T-cell (primary cell): ENCODE measurements around the gene IL9. TPM values are rescaled to one million over a fixed set of nuclear protein-coding genes. Genes with fewer than 3 reads are reported as not detected.

Experiments
- ATAC-seq, 4 experiments: fragments of 200-7000 bp in 3 of 4; fragments of 150-1000 bp in 1 of 4; cut with Tn5 transposase; replicated peaks in 1 of 4; 1 replicate in 3 of 4; 2 replicates in 1 of 4; pipeline ENCODE4 v1.10.0; 2021; ENCODE audit warnings: moderate library complexity in 3 of 4, mild to moderate bottlenecking in 2 of 4, moderate number of reproducible peaks in 1 of 4
- CTCF ChIA-PET, 2 donors: fragments of 300-600 bp; sonication (Branson Sonifier 250); formaldehyde crosslinking; loops; one replicate each; lab custom pipeline; 2022; ENCODE audit warnings: antibody characterized with exemption in 2 of 2; lab: Charles Lee
- POLR2A ChIA-PET, 2 donors: fragments of 300-600 bp; sonication (Branson Sonifier 250); formaldehyde crosslinking; loops; one replicate each; lab custom pipeline; 2022; ENCODE audit warnings: antibody characterized with exemption in 2 of 2; lab: Charles Lee
- DNase-seq, 35 experiments: peaks; one replicate each; pipeline versions ENCODE4 v3.0.0 to v3.0.0-alpha.2; 2013 to 2023
- H3K27ac ChIP-seq: one replicate; pipeline ENCODE4 v1.5.1; 2013; ENCODE audit warnings: low read length
- H3K27me3 ChIP-seq, 2 experiments: replicated peaks in 1 of 2; 1 replicate in 1 of 2; 2 replicates in 1 of 2; pipeline versions ENCODE4 v1.6.1 to v1.7.0; 2013; ENCODE audit warnings: low read length in 1 of 2, mixed read lengths in 1 of 2; ENCODE audit not compliant: control insufficient read depth in 2 of 2, insufficient read depth in 2 of 2; ENCODE audit errors: extremely low read depth in 1 of 2
- H3K36me3 ChIP-seq, 2 donors: 1 replicate in 1 of 2; 2 replicates in 1 of 2; pipeline versions ENCODE4 v1.6.1 to v1.7.0; 2013; ENCODE audit warnings: low read length in 1 of 2; ENCODE audit not compliant: control insufficient read depth in 2 of 2, insufficient read depth in 1 of 2; ENCODE audit errors: extremely low read depth in 1 of 2
- H3K4me1 ChIP-seq, 2 experiments: 1 replicate in 1 of 2; 2 replicates in 1 of 2; pipeline versions ENCODE4 v1.6.1 to v1.7.0; 2013; ENCODE audit warnings: low read length in 2 of 2, mixed read lengths in 1 of 2; ENCODE audit not compliant: insufficient read depth in 2 of 2, control insufficient read depth in 1 of 2; ENCODE audit errors: extremely low read depth in 1 of 2
- H3K4me3 ChIP-seq, 2 donors: 1 replicate in 1 of 2; 2 replicates in 1 of 2; pipeline versions ENCODE4 v1.5.1 to v1.7.0; 2013; ENCODE audit warnings: mild to moderate bottlenecking in 2 of 2, low read length in 1 of 2, moderate library complexity in 1 of 2; ENCODE audit not compliant: control insufficient read depth in 1 of 2; ENCODE audit errors: extremely low read depth in 1 of 2
- H3K9me3 ChIP-seq: 2 replicates; pipeline ENCODE4 v1.7.0; 2013
- H3K27ac Mint-ChIP-seq, 2 donors: one replicate each; pipeline ENCODE4 v1.8.0; 2020 to 2021; ENCODE audit warnings: mild to moderate bottlenecking in 2 of 2, mixed read lengths in 2 of 2
- H3K27me3 Mint-ChIP-seq, 2 donors: one replicate each; pipeline ENCODE4 v1.8.0; 2021 to 2022; ENCODE audit warnings: mixed read lengths in 2 of 2
- H3K36me3 Mint-ChIP-seq: one replicate; pipeline ENCODE4 v1.8.0; 2021; ENCODE audit warnings: mixed read lengths
- H3K4me1 Mint-ChIP-seq, 3 donors: one replicate each; pipeline ENCODE4 v1.8.0; 2020 to 2022; ENCODE audit warnings: mixed read lengths in 3 of 3, mild to moderate bottlenecking in 1 of 3
- H3K4me3 Mint-ChIP-seq, 3 donors: one replicate each; pipeline ENCODE4 v1.8.0; 2020 to 2022; ENCODE audit warnings: mild to moderate bottlenecking in 3 of 3, mixed read lengths in 3 of 3, moderate library complexity in 3 of 3
- H3K9me3 Mint-ChIP-seq, 3 donors: one replicate each; pipeline ENCODE4 v1.8.0; 2020 to 2022; ENCODE audit warnings: mixed read lengths in 3 of 3
- WGBS: methylation state at CpG from one replicate; pipeline ENCODE4 v1.1.5; 2013; ENCODE audit warnings: missing lambda C conversion rate; ENCODE audit not compliant: insufficient coverage; 5-methylcytosine and 5-hydroxymethylcytosine counted together
- total RNA-seq, 35 experiments: library from RNA in 6 of 35; stranded (reverse) in 6 of 35; fragments of 120-200 nt in 1 of 35; gene quantifications; one replicate each; pipeline versions ENCODE4 v1.2.1 to v1.2.4 and lab custom pipeline; 2013 to 2026

IL9 gene
- total RNA-seq, 5 donors from 2014 or later (not counting 1 experiment from before 2014, with no cell fraction given) = not detected

- H3K9me3 ChIP-seq = no peaks in the 10 kb centered on the region
- peaks cover 2 to 31% of the 10 kb centered on the region in 2 experiments for H3K27me3 ChIP-seq
- no peaks in the 10 kb centered on the region for H3K36me3 ChIP-seq
- Mint-ChIP-seq H3K36me3 (no peaks in the 10 kb centered on the region), H3K27ac (no peak overlapping the region), H3K27me3 (peaks cover 30 to 31% of the 10 kb centered on the region in 2 donors), H3K4me3 (no peak overlapping the region), H3K9me3 (no peaks in the 10 kb centered on the region), H3K4me1 (no peaks in the 10 kb centered on the region)
- H3K27ac ChIP-seq = no peak overlapping the region
- ChIA-PET POLR2A (no interaction called here), CTCF (no interaction called here)
- WGBS = 35% methylated on average over 3 of the region's 6 CpGs
- no peak overlapping the region for H3K4me3 ChIP-seq
- ATAC-seq = no peak
- H3K4me1 ChIP-seq = no peaks in the 10 kb centered on the region
- DNase-seq = no peak
These were observed 18.0 kb downstream of the IL9 start for GRCh38 chr5:135877570-135878155.

- Histone ChIP-seq H3K4me1 (no peaks in the 10 kb centered on the region), H3K27ac (no peak overlapping the region), H3K27me3 (peaks cover 2 to 30% of the 10 kb centered on the region in 2 experiments), H3K4me3 (no peak overlapping the region), H3K9me3 (no peaks in the 10 kb centered on the region), H3K36me3 (no peaks in the 10 kb centered on the region)
- DNase-seq = no peak
- Mint-ChIP-seq H3K4me1 (no peaks in the 10 kb centered on the region), H3K36me3 (no peaks in the 10 kb centered on the region), H3K4me3 (no peak overlapping the region), H3K27ac (no peak overlapping the region), H3K9me3 (no peaks in the 10 kb centered on the region), H3K27me3 (peaks cover 24 to 28% of the 10 kb centered on the region in 2 donors)
- POLR2A ChIA-PET = no interaction called here
- ATAC-seq = no peak
- CTCF ChIA-PET = interaction anchor here (0.6 to 1.0 kb wide), 2 partner anchors 12 kb away, joined by 3 read pairs; no protein-coding TSS in a partner anchor
- WGBS = 63% methylated on average over 4 of the region's 5 CpGs
These were observed 19.5 kb downstream of the IL9 start for GRCh38 chr5:135876146-135876545.

- no peak overlapping the region for H3K4me3 Mint-ChIP-seq
- 100% methylated on average over 1 of the region's 3 CpGs for WGBS
- ChIA-PET CTCF (interaction anchor here (0.6 to 1.0 kb wide), 2 partner anchors 11 to 13 kb away, joined by 3 read pairs; no protein-coding TSS in a partner anchor), POLR2A (no interaction called here)
- H3K9me3 Mint-ChIP-seq = no peaks in the 10 kb centered on the region
- no peak overlapping the region for H3K27ac Mint-ChIP-seq
- Histone ChIP-seq H3K9me3 (no peaks in the 10 kb centered on the region), H3K27ac (no peak overlapping the region), H3K4me3 (no peak overlapping the region), H3K27me3 (peaks cover 2 to 27% of the 10 kb centered on the region in 2 experiments), H3K4me1 (no peaks in the 10 kb centered on the region), H3K36me3 (no peaks in the 10 kb centered on the region)
- peaks cover 23% of the 10 kb centered on the region in 2 donors for H3K27me3 Mint-ChIP-seq
- no peaks in the 10 kb centered on the region for H3K36me3 Mint-ChIP-seq
- no peaks in the 10 kb centered on the region for H3K4me1 Mint-ChIP-seq
- ATAC-seq = no peak
- DNase-seq = no peak
These were observed 20.1 kb downstream of the IL9 start for GRCh38 chr5:135875567-135875966.

- ChIA-PET CTCF (no interaction called here), POLR2A (no interaction called here)
- Histone ChIP-seq H3K27me3 (peaks cover 2 to 19% of the 10 kb centered on the region in 2 experiments), H3K9me3 (no peaks in the 10 kb centered on the region), H3K36me3 (no peaks in the 10 kb centered on the region), H3K27ac (no peak overlapping the region), H3K4me1 (no peaks in the 10 kb centered on the region), H3K4me3 (no peak overlapping the region)
- H3K27ac Mint-ChIP-seq = no peak overlapping the region
- no peak overlapping the region for H3K4me3 Mint-ChIP-seq
- peaks cover 19 to 25% of the 10 kb centered on the region in 2 donors for H3K27me3 Mint-ChIP-seq
- WGBS = 64% methylated on average over 3 of the region's 3 CpGs
- ATAC-seq (no peak), DNase-seq (no peak)
- H3K36me3 Mint-ChIP-seq = no peaks in the 10 kb centered on the region
- no peaks in the 10 kb centered on the region for H3K4me1 Mint-ChIP-seq
- no peaks in the 10 kb centered on the region for H3K9me3 Mint-ChIP-seq
These were observed 21.2 kb downstream of the IL9 start for GRCh38 chr5:135874461-135874860.

GRCh38 chr5:135873831-135874230 is 21.8 kb downstream of the IL9 start:
- Mint-ChIP-seq H3K9me3 (no peaks in the 10 kb centered on the region), H3K4me3 (no peak overlapping the region), H3K27me3 (peaks cover 14 to 25% of the 10 kb centered on the region in 2 donors), H3K36me3 (no peaks in the 10 kb centered on the region), H3K4me1 (no peaks in the 10 kb centered on the region), H3K27ac (no peak overlapping the region)
- H3K4me1 ChIP-seq = no peaks in the 10 kb centered on the region
- H3K9me3 ChIP-seq = no peaks in the 10 kb centered on the region
- no peak for ATAC-seq
- H3K27ac ChIP-seq = no peak overlapping the region
- POLR2A ChIA-PET = no interaction called here
- H3K27me3 ChIP-seq = peaks cover 2 to 18% of the 10 kb centered on the region in 2 experiments
- WGBS = 38% methylated on average over 3 of the region's 5 CpGs
- no peak for DNase-seq
- CTCF ChIA-PET = no interaction called here
- H3K4me3 ChIP-seq = no peak overlapping the region
- H3K36me3 ChIP-seq = no peaks in the 10 kb centered on the region

GRCh38 chr5:135871268-135871915 is 24.2 kb downstream of the IL9 start:
- no peak overlapping the region for H3K27ac ChIP-seq
- H3K27me3 ChIP-seq = peaks cover 2 to 16% of the 10 kb centered on the region in 2 experiments
- Mint-ChIP-seq H3K9me3 (no peaks in the 10 kb centered on the region), H3K4me1 (no peaks in the 10 kb centered on the region), H3K27me3 (peaks cover 4 to 18% of the 10 kb centered on the region in 2 donors), H3K36me3 (no peaks in the 10 kb centered on the region), H3K4me3 (no peak overlapping the region), H3K27ac (no peak overlapping the region)
- POLR2A ChIA-PET = no interaction called here
- H3K36me3 ChIP-seq = no peaks in the 10 kb centered on the region
- DNase-seq = no peak
- H3K9me3 ChIP-seq = no peaks in the 10 kb centered on the region
- H3K4me3 ChIP-seq = no peak overlapping the region
- WGBS = 72% methylated on average over 8 of the region's 11 CpGs
- no peak for ATAC-seq
- CTCF ChIA-PET = no interaction called here
- H3K4me1 ChIP-seq = no peaks in the 10 kb centered on the region
